ENCODE results near the gene PELO. TPM values are rescaled to one million over a fixed set of nuclear protein-coding genes. Genes with fewer than 3 reads are reported as not detected.

PELO gene
- total and polyA plus RNA-seq, 8 donors: 19.9 to 47.6 (median 24.4) TPM

GRCh38 chr5:52751137-52751536, 36.6 kb upstream of the PELO start:
- no peaks in the 10 kb centered on the region for H3K9me3 ChIP-seq
- no peak for TF ChIP-seq CTCF (IDR thresholded peaks at IDR 0.05)
- intact Hi-C loops (cut with DNase I): no loop called here
- peak; percentile 23 for ATAC-seq
- no peaks in the 10 kb centered on the region for H3K36me3 ChIP-seq
- H3K27me3 ChIP-seq: no peaks in the 10 kb centered on the region
- no peak for DNase-seq
- no peak overlapping the region for H3K27ac ChIP-seq
- no peak overlapping the region for H3K4me3 ChIP-seq
- peaks cover 5% of the 10 kb centered on the region in 2 donors for H3K4me1 ChIP-seq

DNA sequence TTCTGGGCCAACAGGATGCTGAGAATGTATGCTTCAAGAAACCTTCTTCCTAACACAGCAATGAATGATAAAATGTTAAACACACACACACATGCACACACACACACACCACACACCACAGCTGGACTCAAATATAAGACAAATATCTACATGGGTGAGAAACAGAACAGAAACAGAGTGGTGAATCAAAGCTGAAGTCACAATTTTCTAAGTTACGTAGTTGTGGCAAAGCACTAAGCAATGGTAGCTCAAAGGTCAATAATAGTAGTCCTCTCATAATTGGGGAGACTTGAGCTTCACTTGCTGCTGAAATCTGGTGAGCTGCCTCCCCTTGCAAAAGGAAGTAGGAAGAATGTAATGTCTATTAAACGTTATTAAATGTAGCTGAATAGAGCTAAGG, 33.7 kb upstream of the PELO start:
- no peak for DNase-seq
- no peak for TF ChIP-seq CTCF (IDR thresholded peaks at IDR 0.05)
- H3K27ac ChIP-seq: no peak overlapping the region
- no peak for ATAC-seq
- H3K9me3 ChIP-seq: no peaks in the 10 kb centered on the region
- H3K27me3 ChIP-seq: no peaks in the 10 kb centered on the region
- intact Hi-C loops (cut with DNase I): no loop called here
- no peaks in the 10 kb centered on the region for H3K36me3 ChIP-seq
- H3K4me3 ChIP-seq: no peak overlapping the region
- peaks cover 0 to 3% of the 10 kb centered on the region in 2 donors for H3K4me1 ChIP-seq

- intact Hi-C loops (cut with DNase I): no loop called here
- no peak overlapping the region for H3K27ac ChIP-seq
- H3K36me3 ChIP-seq: no peaks in the 10 kb centered on the region
- no peaks in the 10 kb centered on the region for H3K9me3 ChIP-seq
- peaks cover 0 to 3% of the 10 kb centered on the region in 2 donors for H3K4me1 ChIP-seq
- TF ChIP-seq CTCF (IDR thresholded peaks at IDR 0.05): no peak
- DNase-seq (no peak), ATAC-seq (no peak)
- no peaks in the 10 kb centered on the region for H3K27me3 ChIP-seq
- H3K4me3 ChIP-seq: no peak overlapping the region
These were observed 30.2 kb upstream of the PELO start for GRCh38 chr5:52757527-52757926.

DNA sequence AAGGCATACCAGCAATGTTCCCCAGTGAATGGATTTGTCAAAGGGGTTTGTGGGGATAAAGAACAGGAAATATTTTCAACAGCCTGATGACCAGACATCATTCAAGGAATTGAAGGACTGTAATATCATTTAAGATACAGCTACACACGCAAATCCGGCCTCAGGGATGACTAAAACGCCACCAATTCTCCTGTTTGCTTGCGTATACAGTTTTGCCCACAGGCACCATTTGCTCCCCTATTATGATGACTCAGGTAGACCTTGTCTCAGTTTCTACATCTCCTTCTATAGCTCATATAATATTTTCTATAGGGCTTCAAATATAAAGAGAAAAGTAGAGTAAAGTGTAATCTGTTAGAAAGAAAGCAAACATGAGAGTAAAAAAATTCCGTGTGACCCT, 29.7 kb upstream of the PELO start:
- ATAC-seq (no peak), DNase-seq (no peak)
- Histone ChIP-seq H3K27me3 (no peaks in the 10 kb centered on the region), H3K36me3 (no peaks in the 10 kb centered on the region), H3K4me3 (no peak overlapping the region), H3K9me3 (no peaks in the 10 kb centered on the region), H3K4me1 (peaks cover 0 to 3% of the 10 kb centered on the region in 2 donors), H3K27ac (no peak overlapping the region)
- TF ChIP-seq CTCF (IDR thresholded peaks at IDR 0.05): no peak
- intact Hi-C loops (cut with DNase I): no loop called here

DNA sequence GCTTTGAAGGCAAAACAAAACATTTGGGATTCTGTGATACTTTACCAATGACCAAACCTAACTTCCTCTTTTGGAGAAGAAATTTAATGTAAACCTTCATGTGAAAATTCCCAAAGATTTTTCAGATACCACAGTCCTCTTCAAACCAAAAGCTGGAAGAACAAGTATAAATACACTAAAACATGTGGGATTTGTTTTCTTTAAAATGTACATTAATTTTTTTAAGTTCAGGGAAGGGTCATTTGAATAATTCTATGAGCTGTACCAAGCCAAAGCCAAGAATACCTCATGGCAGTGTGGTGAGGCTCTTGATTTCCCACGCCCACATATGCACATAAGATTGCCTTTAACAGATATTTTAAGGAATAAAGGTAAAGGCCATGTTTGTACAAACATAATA, 28.4 kb upstream of the PELO start:
- Histone ChIP-seq H3K4me1 (peaks cover 0 to 3% of the 10 kb centered on the region in 2 donors), H3K27me3 (no peaks in the 10 kb centered on the region), H3K36me3 (no peaks in the 10 kb centered on the region), H3K9me3 (no peaks in the 10 kb centered on the region), H3K27ac (no peak overlapping the region), H3K4me3 (no peak overlapping the region)
- TF ChIP-seq CTCF (IDR thresholded peaks at IDR 0.05): no peak
- no peak for DNase-seq
- ATAC-seq: no peak
- intact Hi-C loops (cut with DNase I): no loop called here

Data from left lung (tissue), 10 donors.